Stimulated activated CD8-positive, alpha-beta memory T cell treated with anti-CD3 and anti-CD28 coated beads, Interleukin-12 subunit alpha, Interleukin-12 subunit beta, amount 100 ng/mL, for 4 hours (primary cell): ENCODE results near the gene TMEM140.
A peak's percentile ranks its signal among the peaks of the same experiment; 100 is the strongest.
"Not testable (repeated sequence)": the region's sequence is repeated elsewhere in the genome, so short reads cannot be mapped to it uniquely, and the experiment has no call there.

Experiments
- DNase-seq: peaks from one replicate; pipeline ENCODE4 v3.0.0-alpha.2; 2020; ENCODE audit warnings: low read depth

Gene TMEM140

DNA sequence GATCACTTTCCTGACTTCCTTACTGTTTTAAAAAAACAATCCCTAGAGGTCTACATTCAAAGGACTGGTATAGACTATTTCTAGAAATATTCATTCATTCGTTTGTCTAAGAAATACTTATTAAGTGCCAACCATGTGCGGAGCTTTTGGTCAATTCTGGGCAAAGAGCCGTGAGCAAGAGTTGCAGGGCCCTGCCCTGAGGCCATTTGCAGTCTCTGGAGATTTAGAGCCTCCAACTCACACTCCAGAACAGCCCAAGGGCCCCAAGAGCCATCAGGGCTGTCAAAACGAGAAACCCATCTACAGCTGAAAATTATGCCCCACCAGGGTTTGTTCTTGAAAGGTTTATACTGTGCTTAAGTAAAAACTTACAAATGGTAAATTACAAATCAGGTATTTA, 47.3 kb downstream of the TMEM140 start:
- DNase-seq, result no peak

DNA sequence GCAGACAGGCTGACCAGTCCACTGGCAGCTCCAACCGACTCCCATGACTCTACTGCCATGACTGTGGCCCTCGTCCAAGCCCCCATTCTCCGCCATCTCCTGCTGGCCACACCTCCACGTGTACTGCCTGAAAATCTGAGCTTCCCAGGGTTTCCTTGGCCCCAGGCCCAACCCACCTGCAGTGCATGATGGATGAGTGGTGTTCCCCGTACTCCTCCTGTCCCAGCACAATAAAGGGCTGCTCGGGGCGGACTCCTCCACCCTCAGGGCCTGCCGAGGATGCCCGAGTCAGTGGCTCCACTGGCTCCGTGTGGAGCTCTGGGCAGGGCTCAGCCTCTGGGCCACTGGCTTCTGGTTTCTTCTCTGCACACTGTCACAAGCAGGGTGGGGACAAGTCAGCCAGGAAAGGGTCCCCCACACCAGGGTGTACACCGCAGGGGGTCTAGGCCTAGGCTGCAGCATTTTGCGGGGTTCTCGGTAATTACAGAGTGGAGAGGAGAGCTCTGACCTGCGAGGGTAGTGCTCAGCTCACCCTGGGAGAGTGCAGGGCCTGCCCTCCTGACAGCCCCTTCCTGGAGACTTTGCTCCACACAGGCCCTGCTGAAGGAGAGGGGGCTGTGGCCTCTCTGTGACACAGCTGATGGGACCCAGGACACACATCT, 48.2 kb downstream of the TMEM140 start:
- DNase-seq, result no peak

DNA sequence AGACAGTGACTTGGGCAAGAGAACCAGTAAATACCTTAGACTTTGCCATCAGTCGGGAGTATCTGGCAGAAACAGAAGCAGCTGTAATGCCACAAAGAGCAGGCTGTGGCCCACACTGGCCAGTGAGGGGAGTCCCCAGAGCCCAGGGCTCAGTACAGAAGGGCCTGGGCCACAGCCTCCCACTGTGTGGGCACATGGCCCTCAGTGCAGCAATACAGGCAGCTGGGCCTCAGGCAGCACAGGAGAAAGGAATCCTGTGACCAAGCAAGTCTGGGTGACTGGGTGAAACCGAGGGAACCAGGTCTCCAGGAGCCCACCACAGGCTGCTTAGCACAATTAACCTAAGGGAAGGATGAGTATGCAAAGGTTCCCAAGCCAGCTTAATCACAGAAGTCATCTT, 49.5 kb downstream of the TMEM140 start:
- no peak for DNase-seq

DNA sequence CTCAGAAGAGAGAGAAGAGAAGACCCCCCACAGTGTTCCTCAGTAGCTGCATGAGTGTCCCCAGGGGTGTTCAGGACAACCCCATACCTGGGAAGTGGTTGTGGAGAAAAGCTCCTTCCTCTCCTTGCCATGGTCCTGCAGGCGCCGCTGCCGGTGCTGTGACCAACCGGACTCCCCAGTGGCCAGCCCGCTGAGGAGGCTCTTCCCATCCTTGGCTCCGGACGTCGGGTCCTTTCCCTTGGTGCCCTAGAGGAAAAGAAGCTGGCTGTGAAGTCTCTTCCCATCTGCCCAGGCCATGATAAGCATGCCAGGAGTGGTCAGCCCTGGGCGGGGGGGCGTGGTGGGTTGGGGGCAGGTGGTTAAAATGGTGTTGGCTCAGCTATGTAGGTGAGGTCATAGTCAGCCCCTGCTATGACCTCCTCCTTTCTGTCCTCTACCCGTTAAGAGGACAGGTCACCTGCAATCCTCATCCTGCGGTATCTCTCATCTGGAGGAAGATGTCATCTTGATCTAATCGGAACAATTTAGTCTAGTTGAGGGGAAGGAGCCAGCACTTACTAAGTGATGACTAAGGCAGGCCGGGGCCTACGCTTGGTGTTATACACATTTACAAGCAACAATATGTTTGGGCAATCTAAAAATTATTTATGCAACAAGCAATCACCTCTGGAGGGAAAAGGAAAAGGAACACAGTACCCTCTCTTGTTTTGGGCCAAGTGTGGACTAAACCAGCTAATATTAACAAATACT, 50.2 kb downstream of the TMEM140 start:
- no peak for DNase-seq

DNA sequence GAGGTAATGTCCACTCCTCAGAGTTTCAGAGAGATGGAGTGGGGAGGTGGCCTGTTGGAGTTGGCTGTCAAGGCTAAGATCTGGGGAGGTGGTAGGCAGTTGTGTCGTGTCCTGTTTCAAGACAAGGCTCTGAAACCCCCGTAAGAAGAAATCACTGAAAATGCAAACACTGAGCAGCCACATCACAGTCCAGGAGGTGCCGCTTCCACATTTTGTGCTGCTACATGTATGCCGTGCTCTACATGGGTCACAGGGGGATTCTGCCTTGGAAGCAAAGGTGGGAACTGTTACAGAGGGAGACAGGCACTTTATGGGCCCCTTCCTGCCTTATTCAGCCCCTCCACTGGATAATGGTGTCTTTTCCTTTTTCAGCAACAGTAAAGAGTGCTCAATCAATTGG, 51.6 kb downstream of the TMEM140 start:
- DNase-seq, result no peak

DNA sequence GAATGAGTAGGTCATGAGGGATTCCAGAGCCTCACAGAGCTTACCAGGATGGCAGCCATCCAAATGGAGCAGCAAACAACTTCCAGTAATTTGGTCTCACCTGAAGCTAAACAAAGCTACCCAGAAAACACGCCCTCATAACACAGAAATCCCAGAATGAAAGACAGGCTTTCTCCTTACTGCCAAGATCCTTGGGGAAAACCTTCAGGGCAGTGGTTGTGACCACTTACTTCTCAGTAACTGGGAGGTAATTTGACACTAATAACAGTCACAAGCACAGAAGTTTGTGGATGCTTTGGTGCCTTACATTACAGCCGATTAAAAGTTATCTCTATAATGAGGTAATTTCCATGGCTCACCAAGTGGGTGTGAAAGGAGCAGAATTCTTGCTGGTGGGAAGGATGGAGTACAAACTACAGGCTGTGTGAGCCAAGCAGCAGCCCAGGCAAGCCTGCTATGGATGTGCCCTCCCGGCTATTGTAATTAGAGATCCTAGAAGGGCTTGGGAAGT, 53.0 kb downstream of the TMEM140 start:
- DNase-seq, result no peak

DNA sequence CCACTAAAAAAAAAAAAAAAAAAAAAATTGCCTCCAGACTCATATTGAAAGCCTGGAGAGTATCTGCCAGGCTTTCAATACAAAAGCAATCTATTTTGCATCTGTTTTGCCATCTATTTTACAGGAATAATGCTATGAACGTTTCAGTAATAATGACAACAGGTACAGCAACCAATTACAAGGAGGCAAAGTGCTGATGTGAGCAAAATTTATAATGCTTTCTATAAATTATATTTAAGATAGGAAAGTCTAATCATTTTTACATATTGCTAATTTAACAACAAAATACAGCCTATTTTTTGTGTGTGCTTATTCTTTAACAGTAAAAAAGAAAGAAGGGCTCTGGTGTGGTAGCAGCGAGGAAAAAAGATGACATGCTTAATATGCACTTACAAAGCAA, 53.5 kb downstream of the TMEM140 start:
- DNase-seq, result no peak

DNA sequence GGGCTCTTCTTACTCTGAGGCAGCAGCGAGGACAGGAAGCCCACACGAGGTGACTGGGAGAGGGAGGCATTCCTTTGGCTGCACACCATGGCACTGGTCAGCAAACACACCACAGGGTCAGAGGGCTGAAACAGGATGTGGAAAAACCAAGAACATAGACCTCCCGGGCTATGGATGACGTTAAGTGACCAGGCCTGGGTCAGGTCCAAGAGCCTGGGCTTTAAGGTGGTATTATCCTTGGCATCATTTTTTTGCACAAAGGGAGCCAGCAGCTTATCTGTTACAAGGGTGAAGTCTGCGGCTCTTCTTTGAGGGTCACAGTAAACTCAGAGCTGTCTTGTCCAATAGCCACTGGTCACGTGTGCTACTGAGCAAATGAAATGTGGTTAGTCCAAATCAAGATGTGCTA, 56.5 kb downstream of the TMEM140 start:
- DNase-seq, result no peak

DNA sequence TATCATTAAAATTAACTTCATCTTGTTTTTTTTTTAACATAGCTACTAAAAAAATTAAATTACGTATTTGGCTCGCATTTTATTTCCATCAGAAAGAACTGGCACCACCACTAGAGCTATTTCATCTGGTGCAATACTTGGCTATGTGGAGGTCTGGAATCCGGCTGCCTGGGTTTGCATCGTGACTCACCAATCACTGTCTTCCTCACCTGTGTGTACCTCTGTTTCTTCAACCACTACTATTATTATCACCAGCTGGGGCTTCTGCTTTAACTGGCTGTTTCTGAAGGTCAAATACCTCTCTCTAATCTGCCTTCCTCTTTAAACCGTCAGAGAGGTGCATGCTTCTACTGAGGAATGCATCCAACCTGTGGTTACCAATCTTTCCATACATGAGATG, 57.0 kb downstream of the TMEM140 start:
- no peak for DNase-seq

DNA sequence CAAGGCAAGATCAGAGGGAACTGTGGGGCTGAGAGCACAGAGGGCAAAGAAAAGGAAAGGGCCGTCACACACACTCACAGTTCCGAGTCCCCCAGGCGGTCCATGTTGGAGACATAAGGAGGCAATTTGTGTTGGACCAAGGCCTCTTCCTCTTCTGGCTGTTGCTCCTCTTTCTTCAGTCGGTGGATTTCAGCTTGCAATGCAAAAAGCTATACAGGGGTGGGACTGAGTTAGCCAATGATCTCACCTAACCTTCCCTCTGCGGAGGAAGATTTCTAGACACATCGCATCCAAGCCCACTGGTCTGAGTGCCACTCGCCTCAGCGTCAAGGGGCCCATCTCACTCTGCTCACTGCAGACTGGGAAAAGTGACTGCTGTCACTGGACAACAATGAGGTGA, 58.0 kb downstream of the TMEM140 start:
- no peak for DNase-seq

DNA sequence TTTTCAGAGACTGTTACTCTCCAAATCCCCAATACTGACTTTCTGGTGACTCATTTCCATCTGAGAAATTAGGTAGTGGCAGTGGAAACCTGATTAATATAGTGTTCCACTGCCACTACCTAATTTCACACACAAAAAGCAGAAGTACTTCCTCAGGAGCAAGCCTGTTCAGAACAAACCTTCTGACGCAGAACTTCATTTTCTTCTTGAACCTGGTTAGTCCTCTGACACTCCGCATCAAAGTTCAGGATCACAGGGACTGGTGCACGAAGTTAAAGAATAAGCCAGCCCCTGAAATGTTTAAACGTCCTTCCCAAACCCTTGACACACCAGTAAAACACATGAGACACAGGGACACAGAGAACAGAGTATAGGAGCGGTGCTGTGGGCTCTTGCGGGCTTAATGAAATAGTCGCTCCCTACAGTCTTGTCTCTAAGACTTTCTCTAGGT, 59.1 kb downstream of the TMEM140 start:
- DNase-seq, result no peak

DNA sequence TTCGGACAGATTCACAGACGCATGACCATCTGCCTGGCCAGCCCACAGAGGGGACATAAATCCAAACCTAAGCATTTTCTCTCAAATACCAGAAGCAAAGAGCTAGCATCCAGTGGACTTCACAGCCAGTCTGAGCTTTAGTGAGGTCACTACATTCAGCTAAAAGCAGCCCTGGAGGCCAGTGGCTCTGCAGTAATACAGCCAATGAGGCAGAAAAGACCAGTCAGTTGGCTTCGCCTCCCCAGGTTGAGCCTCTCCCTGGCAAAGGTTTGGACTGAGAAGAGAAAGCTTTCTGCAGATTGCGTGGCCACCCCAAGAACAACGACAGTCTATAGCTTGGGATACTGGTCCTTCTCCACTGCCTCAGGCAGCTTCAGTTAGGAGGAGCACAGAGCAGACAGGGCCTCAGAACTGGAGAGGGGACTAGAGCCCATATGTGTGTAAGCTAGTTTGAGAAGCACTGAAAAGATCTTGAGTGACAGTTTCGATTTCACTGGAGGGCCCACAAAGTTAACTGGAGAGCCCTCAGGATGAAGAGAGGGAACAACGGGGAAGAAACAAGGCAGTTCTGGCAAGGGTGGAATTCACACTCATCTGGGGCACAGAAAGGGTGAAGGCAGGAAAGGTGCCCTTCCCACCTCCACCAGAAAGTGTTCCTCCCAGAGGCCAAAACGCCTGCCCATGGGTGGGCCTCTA, 59.7 kb downstream of the TMEM140 start:
- no peak for DNase-seq

DNA sequence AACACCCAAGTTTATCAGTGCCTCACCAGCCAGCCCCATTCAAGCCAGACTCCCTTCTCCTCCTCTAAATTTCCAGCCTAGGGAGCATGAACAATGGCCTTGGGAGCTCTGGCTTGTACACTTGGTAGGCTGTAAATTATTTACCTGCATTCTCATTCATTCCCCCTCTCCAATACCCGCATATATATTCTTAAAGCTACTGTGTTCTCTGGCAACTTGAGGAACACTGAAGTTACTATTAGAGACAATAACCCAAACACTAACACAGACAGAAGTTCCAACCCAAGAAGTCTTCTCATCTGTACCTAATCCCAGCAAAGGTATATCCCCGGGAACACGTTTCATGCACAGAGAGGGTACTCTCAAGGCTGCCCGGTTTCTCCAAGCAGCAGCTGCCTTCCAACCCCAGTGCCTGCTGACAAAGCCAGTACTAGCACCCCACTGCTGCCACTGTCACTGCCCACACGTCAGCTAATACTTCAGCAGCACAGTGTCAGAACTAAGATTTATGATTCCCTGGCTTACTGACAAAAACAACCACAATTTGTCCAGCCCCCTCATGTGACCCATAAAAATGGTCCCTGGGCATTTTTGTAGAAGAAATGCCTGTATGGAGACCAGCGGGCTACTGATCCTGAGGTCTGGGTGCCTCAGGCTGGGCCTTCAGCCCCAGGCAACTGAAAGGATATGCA, 60.4 kb downstream of the TMEM140 start:
- DNase-seq, result no peak

DNA sequence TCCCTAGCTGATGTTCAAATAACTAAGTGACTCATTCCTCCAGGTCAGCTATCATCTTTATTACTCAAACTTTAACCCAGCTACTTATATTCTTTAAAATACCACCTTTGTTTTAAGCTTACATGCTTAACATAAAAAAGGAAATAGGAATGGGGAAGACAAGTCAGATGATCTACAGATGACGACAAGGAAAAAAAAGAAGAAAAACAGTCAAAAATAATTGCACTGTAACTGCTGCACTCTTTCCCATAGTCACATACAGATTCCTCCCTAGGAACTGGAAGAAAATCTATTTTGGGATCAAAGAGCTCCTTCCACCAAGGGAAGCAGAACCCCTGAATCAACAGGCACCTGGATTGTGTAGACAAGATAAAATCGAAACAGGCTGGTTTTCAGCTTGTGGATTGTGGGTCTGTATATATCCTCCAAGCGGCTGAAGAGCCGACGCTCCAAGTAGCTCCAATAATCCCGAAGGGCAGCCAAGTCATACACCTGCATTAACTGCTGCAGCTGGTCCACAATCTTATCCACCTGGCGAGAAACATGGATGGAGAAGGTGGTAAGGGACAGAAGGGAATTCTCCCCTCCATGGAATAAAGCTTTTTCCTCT, 61.5 kb downstream of the TMEM140 start:
- DNase-seq, result no peak

DNA sequence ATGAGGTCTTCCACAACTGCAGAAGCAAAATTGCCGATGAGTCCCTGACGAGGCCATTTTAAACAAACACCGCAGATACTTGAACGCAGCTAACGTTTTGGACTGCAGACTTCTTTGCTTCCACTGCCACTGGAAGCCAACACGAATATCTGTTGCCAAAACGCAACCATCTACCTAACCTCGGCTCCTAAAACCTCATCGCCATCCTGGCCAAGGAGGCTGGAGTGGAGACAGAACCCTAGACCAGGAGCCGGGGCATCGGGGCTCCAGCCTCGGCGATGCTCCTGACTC, 63.0 kb downstream of the TMEM140 start:
- no peak for DNase-seq

DNA sequence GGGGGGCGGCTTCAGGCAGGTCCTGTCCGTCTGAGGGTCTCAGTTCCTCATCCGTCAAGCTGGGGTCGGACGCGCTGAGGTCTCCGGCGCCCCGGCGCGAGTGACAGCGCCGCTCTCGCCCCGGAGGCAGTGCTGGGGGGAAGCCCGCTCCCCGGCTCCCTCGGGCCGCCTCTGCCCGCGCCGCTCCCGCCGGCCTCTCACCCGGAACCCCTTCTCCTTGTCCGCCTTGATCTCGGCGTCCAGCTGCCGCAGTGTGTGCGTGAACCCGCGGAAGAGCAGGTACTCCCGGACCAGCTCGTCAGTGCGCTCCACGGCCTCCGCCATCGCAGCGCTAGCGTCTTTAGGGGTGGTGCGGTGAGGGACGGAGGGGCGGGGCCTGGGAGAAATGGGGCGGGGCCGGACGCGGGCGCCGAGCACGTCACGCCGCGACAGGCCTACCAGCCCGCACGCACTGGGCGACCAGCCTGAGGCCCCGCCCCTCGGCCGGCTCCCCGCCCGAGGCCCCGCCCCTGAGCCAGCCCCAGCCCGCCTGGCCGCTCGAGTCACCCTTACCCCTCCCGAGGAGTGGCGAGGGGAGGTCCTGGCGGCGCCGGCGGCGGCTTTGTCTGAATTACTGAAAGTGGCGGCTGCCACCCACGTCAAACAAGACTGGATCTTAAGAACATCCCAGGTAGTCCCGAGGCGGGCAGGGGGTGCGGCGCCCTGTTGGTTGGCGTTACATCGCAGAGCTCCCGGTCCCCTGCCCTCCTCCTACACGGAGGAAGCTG, 63.5 kb downstream of the TMEM140 start, which contains the start of gene WDR91:
TSS of gene WDR91 (minus strand) at position 348 of the 767 bp plus-strand sequence. CDS start at position 324, 24 bp downstream.
- peak; percentile 98 for DNase-seq

DNA sequence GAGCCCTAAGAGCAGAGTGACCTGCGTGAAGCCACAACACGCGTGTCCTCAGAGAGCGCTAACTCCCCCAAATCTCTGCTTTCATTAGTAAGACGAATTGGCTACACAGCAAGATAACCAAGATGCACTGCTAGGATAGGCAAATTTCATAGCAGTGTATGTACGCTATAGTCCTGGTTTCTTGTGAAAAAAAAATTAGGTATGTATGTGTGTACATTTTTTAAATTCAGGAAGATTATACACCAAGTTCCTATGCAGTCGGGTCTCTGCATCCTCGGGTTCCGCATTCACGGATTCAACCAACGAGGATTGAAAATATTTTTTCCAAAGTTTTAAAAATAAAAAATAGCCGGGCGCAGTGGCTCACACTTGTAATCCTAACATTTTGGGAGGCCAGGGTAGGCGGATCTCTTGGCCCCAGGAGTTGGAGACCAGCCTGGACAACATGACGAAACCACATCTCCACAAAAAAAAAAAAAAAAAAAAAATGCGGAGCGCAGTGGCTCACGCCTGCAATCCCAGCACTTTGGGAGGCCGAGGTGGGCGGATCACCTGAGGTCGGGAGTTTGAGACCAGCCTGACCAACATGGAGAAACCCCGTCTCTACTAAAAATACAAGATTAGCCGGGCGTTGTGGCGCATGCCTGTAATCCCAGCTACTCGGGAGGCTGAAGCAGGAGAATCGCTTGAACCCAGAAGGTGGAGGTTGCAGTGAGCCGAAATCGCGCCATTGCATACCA, 64.2 kb downstream of the TMEM140 start:
- DNase-seq, result not testable (repeated sequence)

DNA sequence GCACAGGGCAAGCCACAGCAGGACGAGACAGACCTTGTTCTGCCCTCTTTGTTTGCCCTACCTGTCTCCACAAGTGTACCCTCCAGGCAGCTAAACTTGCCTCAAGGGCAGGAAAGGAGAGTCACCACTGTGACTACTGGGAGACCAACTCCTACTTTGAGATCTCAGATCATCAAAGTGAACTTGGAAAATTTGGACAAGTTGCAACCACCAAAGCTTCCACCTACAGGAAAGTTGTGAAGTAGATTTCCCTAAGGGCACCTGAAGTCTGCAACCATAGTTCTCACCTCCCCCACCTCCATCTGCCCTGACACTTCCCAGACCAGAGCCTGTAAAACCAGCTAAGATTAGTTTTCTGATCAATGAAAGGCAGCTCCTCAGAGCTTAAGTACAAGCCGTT, 66.0 kb downstream of the TMEM140 start:
- DNase-seq, result no peak

DNA sequence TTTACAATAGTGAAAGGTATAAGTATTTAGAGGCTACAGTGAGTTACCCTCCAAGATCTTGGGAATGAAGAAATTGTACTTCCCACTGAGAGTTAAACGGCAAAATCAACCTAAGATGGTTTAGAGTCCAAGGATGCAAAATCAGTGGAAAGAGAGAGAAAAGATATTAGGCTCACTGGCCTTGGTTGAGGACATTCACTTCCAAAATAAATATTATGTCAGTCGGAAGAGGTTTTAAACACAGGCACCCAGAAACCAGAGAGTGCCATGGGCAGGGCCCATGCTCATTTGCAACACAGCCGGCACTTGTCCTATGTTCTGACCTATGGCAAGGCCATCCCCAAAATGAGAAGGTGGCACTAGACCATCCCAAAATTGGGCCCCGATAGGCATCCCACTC, 67.3 kb downstream of the TMEM140 start:
- DNase-seq, result no peak

DNA sequence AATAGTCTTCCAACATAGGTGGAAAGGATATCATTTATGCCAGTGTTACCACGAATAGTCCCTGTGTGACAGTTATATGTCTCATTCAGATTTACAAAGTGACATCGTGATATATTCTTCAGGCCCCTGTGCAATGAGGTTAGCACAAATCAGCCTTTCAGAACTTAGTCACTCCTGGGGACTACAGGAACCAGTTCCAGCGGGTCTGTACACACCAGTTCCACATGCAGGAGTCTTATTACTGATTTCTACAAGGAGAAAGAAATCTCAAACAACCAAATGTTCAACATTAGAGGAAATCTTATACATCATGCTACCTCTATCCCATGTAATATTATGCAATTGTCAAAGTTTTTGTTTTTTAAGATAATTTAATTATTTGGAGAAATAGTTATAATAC, 67.8 kb downstream of the TMEM140 start:
- DNase-seq, result no peak
